Endothelial cell (in vitro differentiated cells): ENCODE data around the gene RERE. TPM values are rescaled to one million over a fixed set of nuclear protein-coding genes. Genes with fewer than 3 reads are reported as not detected.

ENCODE experiments used
- DNase-seq: peaks from one replicate; pipeline ENCODE4 v3.0.0; 2021; ENCODE audit warnings: low spot score
- H3K27ac Mint-ChIP-seq: one replicate; pipeline ENCODE4 v1.8.0; 2021; ENCODE audit warnings: mixed read lengths, inconsistent platforms; ENCODE audit not compliant: unreplicated experiment
- H3K27me3 Mint-ChIP-seq: one replicate; pipeline ENCODE4 v1.8.0; 2021; ENCODE audit warnings: mild to moderate bottlenecking, moderate library complexity, mixed read lengths, inconsistent platforms; ENCODE audit not compliant: unreplicated experiment
- H3K36me3 Mint-ChIP-seq: one replicate; pipeline ENCODE4 v1.8.0; 2021; ENCODE audit warnings: mild to moderate bottlenecking, low read depth, mixed read lengths, inconsistent platforms; ENCODE audit not compliant: unreplicated experiment
- H3K4me1 Mint-ChIP-seq: one replicate; pipeline ENCODE4 v1.8.0; 2021; ENCODE audit warnings: mild to moderate bottlenecking, mixed read lengths, inconsistent platforms; ENCODE audit not compliant: unreplicated experiment
- H3K4me3 Mint-ChIP-seq: one replicate; pipeline ENCODE4 v1.8.0; 2021; ENCODE audit warnings: mild to moderate bottlenecking, mixed read lengths, inconsistent platforms; ENCODE audit not compliant: unreplicated experiment
- H3K9me3 Mint-ChIP-seq: one replicate; pipeline ENCODE4 v1.8.0; 2021; ENCODE audit warnings: mixed read lengths, inconsistent platforms; ENCODE audit not compliant: unreplicated experiment
- CTCF ChIP-seq: fragments of 200-600 bp; sonication (generic); IDR thresholded peaks from one replicate; pipeline ENCODE4 v1.5.0; 2021; ENCODE audit warnings: antibody characterized with exemption; ENCODE audit not compliant: unreplicated experiment
- total RNA-seq: library from RNA; stranded (reverse); fragmentation: NEBNext Ultra II Directional; extraction: Animal tissue kit (Norgen Biotek cat#: 25700); gene quantifications from one replicate; pipeline ENCODE4 v1.2.1, GENCODE V29; 2021; ENCODE audit not compliant: unreplicated experiment

Gene RERE
- total RNA-seq, 1 donor from 2014 or later, result 115 TPM

GRCh38 chr1:8321612-8322011 lies 495.8 kb downstream of the RERE start:
- H3K27me3 Mint-ChIP-seq, result peaks cover 3% of the 10 kb centered on the region
- no peak for DNase-seq
- no peak for TF ChIP-seq CTCF
- no peak overlapping the region for H3K4me3 Mint-ChIP-seq
- H3K9me3 Mint-ChIP-seq, result no peaks in the 10 kb centered on the region
- H3K27ac Mint-ChIP-seq, result no peak overlapping the region
- peaks cover 2% of the 10 kb centered on the region for H3K4me1 Mint-ChIP-seq
- no peaks in the 10 kb centered on the region for H3K36me3 Mint-ChIP-seq

GRCh38 chr1:8318436-8318835 lies 499.0 kb downstream of the RERE start:
- DNase-seq, result no peak
- H3K9me3 Mint-ChIP-seq, result no peaks in the 10 kb centered on the region
- no peak overlapping the region for H3K27ac Mint-ChIP-seq
- no peak for TF ChIP-seq CTCF
- peaks cover 6% of the 10 kb centered on the region for H3K27me3 Mint-ChIP-seq
- no peaks in the 10 kb centered on the region for H3K36me3 Mint-ChIP-seq
- no peak overlapping the region for H3K4me3 Mint-ChIP-seq
- peaks cover 21% of the 10 kb centered on the region for H3K4me1 Mint-ChIP-seq

GRCh38 chr1:8317647-8318381 lies 499.6 kb downstream of the RERE start, which contains the start of gene SLC45A1:
Gene SLC45A1, plus strand, starts transcription at chr1:8318114. Its CDS starts 6,216 bp downstream, at chr1:8324330.
- H3K4me1 Mint-ChIP-seq, result peaks cover 21% of the 10 kb centered on the region
- H3K36me3 Mint-ChIP-seq, result no peaks in the 10 kb centered on the region
- peak; percentile 56 for DNase-seq
- no peak within 1 kb of the TSS for H3K27ac Mint-ChIP-seq
- TF ChIP-seq CTCF, result no peak
- H3K9me3 Mint-ChIP-seq, result no peaks in the 10 kb centered on the region
- H3K27me3 Mint-ChIP-seq, result peaks cover 6% of the 10 kb centered on the region
- peak within 1 kb of the TSS; percentile 85 for H3K4me3 Mint-ChIP-seq

- Mint-ChIP-seq H3K27me3 (peaks cover 6% of the 10 kb centered on the region), H3K27ac (peak overlapping the region; percentile 30), H3K4me3 (no peak overlapping the region), H3K36me3 (no peaks in the 10 kb centered on the region), H3K9me3 (no peaks in the 10 kb centered on the region), H3K4me1 (peaks cover 21% of the 10 kb centered on the region)
- DNase-seq, result no peak
- TF ChIP-seq CTCF, result no peak
These were observed 501.6 kb downstream of the RERE start for GRCh38 chr1:8315573-8316475.
